Measurements from ENCODE around the gene DHX34.
"Not testable (repeated sequence)": the region's sequence is repeated elsewhere in the genome, so short reads cannot be mapped to it uniquely, and the experiment has no call there.

The DHX34 gene

DNA sequence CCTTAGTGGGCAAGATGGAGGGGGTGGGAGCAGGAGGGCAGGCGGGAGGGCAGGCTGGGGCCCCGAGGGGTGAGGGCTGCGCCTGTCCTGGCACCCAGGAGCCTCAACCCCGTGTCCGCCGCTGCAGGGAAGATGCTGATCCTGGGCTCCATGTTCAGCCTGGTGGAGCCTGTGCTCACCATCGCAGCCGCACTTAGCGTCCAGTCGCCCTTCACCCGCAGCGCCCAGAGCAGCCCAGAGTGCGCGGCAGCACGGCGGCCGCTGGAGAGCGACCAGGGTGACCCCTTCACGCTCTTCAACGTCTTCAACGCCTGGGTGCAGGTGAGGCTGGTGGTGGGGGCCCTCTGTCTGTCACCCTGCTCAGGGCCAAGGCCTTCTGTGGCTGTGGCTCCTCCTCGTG, 23.5 kb downstream of the DHX34 start:
- DNase-seq, result no peak

GRCh38 chr19:47373246-47374240, 24.4 kb downstream of the DHX34 start:
- no peak for DNase-seq

GRCh38 chr19:47374876-47375693, 26.0 kb downstream of the DHX34 start:
- DNase-seq, result no peak

- DNase-seq, result no peak
These were observed 26.8 kb downstream of the DHX34 start for GRCh38 chr19:47375694-47376588.

- DNase-seq, result no peak
These were observed 27.6 kb downstream of the DHX34 start for GRCh38 chr19:47376589-47377144.

DNA sequence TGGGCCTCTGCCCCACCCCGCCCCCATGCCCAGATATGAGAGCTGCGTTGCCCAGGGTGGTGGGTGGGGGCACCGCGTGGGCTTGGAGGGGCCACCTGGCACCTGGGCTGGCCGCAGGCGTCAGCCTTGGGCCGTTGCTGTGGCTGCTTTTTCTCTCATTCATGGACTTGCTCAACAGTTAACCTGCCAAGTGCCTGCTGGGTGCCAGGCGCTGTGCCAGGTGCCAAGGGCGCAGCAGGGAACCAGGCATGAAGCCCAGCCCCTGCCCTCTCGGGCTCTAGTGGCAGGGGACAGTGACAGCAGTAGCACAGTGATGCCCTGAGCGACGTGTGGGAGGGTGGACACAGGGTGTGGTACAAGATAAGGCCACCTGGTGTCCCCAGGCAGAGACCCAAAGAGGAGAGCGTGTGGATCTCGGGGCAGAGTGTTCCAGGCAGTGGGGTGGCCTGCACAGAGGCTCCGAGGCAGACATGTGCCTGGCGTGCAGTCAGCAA, 28.1 kb downstream of the DHX34 start:
- no peak for DNase-seq

GRCh38 chr19:47377801-47378200, 28.7 kb downstream of the DHX34 start:
- no peak for DNase-seq

DNA sequence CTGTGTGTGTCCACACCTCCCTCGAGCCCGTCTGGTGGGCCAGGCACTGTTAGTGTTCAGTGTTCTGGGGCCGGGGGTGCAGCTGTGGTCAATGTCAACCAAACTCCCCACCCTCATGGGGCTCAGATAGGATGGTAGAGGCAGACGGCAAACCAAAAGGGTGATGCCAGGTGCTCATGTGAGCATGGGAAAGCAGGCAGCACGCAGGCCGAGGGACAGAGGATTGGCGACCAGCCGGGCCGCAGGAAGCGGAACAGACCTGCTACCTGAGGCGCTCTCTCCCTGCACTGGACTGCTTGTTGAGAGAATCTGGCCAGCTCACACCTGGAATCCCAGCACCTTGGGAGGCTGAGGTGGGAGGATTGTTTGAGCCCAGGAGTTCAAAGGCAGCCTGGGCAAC, 29.1 kb downstream of the DHX34 start:
- no peak for DNase-seq

DNA sequence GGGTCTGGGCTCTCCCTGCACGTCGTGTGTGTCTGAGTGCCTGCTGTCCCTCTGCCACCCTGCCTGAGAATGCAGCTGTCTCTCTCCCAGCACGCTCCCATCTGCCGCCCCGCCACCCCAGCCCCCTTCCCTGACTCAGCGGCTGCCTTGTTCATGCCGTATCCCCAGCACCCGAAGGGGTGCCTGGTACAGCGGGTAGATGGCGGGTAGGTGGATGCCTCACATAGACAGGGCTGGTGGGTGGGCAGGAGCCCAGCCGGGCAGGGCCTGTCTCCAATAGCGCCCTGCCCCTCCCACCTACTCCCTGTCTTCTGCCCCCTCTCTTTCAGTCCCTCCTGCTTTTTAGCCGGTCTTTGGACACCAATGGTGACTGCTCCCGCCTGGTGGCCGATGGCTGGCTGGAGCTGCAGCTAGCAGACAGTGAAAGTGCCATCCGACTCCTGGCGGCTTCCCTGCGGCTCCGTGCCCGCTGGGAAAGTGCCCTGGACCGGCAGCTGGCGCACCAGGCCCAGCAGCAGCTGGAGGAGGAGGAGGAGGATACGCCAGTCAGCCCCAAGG, 30.3 kb downstream of the DHX34 start:
- DNase-seq, result no peak

DNA sequence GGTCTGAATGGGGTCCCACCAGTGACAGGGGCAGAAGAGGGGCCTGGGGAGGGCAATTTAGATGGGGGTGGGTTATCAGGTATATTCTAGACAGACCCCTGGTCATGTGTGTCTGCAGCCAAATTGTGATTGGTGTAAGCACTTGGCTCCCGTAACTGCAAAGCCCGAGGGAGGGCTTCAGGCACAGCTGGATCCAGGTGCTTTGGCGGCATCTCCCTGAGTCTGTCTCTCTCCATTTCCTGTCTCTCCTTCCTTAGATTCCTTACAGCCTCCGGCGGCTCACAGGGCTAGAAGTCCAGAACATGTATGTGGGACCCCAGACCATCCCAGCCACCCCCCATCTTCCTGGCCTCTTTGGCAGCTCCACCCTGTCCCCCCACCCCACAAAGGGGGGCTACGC, 31.4 kb downstream of the DHX34 start:
- no peak for DNase-seq

GRCh38 chr19:47381121-47381520, 32.0 kb downstream of the DHX34 start:
- DNase-seq, result no peak

DNA sequence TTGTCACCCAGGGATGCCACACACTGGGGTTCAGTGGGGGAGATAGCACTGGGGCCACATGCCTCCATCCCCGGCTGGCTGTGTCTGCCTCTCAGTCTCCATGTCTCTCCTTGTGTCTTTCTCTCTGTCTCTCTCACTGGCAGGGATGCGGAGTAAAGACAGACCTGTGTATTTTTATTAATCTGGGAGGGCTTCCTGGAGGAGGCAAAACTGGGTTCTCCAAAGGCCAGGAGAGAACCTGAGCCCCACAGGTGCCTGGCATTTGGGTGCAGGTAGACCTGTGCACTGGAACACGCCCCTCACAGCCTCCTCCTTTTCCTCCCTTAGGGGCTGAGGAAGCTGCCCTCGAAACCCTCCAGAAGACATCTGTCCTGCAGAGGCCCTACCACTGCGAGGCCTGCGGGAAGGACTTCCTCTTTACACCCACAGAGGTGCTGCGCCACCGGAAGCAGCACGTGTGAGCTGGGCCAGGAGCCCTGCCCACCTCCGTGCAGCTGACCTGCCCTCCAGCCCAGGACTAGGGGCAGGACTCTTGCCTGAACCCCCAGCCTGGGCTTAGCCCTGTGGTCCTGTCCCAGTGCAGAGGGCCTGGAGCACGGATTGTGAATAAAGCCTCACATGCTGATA, 32.7 kb downstream of the DHX34 start:
- no peak for DNase-seq

DNA sequence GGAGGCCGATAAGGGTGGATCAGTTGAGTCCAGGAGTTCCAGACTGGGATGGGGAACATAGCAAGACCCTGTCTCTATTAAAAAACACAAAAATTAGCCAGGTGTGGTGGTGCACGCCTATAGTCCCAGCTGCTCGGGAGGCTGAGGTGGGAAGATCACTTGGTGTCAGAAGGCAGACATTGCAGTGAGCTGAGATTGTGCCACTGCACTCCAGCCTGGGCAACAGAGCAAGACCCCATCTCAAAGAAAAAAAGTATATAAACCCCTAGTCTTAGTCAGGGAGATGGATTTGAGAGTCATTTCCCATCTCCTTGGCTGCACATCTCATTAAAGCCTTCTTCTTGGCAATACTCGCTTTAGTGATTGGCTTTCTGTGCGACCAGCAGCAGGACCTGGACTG, 34.8 kb downstream of the DHX34 start:
- not testable (repeated sequence) for DNase-seq

DNA sequence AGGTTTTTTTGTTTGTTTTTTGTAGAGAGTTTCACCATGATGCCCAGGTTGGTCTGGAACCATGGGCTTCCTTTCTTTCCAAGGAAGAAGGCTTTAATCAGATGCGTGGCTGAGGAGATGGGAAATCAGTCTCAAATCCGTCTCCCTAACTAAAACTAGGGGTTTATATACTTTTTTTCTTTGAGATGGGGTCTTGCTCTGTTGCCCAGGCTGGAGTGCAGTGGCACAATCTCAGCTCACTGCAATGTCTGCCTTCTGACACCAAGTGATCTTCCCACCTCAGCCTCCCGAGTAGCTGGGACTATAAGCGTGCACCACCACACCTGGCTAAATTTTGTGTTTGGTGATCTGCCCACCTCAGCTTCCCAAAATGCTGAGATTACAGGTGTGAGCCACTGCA, 35.4 kb downstream of the DHX34 start:
- DNase-seq, result not testable (repeated sequence)

GRCh38 chr19:47386582-47386981, 37.5 kb downstream of the DHX34 start:
- DNase-seq, result not testable (repeated sequence)

DNA sequence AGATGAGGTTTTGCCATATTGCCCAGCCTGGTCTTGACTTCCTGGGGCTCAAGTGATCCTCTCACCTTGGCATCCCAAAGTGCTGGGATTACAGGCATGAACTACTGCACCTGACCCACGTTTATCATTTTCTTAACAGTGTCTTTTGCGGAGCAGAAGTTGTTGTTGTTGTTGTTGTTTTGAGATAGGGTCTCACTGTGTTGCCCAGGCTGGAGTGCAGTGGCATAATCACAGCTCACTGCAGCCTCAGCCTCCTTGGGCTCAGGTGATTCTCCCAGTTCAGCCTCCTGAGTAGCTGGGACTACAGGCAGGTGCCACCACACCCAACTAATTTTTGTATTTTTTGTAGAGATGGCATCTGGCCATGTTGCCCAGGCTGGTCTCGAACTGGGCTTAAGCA, 38.5 kb downstream of the DHX34 start:
- DNase-seq, result not testable (repeated sequence)

GRCh38 chr19:47388721-47389120, 39.6 kb downstream of the DHX34 start:
- DNase-seq, result not testable (repeated sequence)

GRCh38 chr19:47389150-47389556, 40.0 kb downstream of the DHX34 start:
- DNase-seq, result no peak

GRCh38 chr19:47390533-47391488, 41.7 kb downstream of the DHX34 start:
- no peak for DNase-seq

All from 8988T (cell line).